HUDEP-2 (cell line): ENCODE data around the gene ME2.
"Not testable (repeated sequence)": the region's sequence is repeated elsewhere in the genome, so short reads cannot be mapped to it uniquely, and the experiment has no call there.

Experiments used
- DNase-seq, 76 experiments: peaks; one replicate each; lab custom pipeline; 2025; ENCODE audit not compliant: unreplicated experiment in 76 of 76; lab: John Stamatoyannopoulos, UW

The ME2 gene

GRCh38 chr18:50969448-50969847, 90.5 kb downstream of the ME2 start:
- DNase-seq = peak in 1 of 76 experiments; percentile 10

- peak in 5 of 76 experiments; percentile 2 to 46 (median 5) for DNase-seq
Observed at GRCh38 chr18:50970006-50970405, 91.1 kb downstream of the ME2 start.

- DNase-seq = not testable (repeated sequence)
Observed at GRCh38 chr18:50972404-50972803, 93.5 kb downstream of the ME2 start.

- DNase-seq = no peak
Observed at GRCh38 chr18:50973367-50974126, 94.6 kb downstream of the ME2 start.

GRCh38 chr18:50977037-50977760, 98.3 kb downstream of the ME2 start:
- no peak for DNase-seq

- DNase-seq = no peak
Observed at GRCh38 chr18:50981381-50981780, 102.5 kb downstream of the ME2 start.

- no peak for DNase-seq
Observed at GRCh38 chr18:50982086-50982801, 103.3 kb downstream of the ME2 start.

GRCh38 chr18:50982802-50983179, 103.9 kb downstream of the ME2 start:
- DNase-seq = peak in 7 of 76 experiments; percentile 3 to 29 (median 5)

GRCh38 chr18:50986360-50987087, 107.6 kb downstream of the ME2 start:
- DNase-seq = no peak

GRCh38 chr18:50987261-50987660, 108.3 kb downstream of the ME2 start:
- DNase-seq = no peak

GRCh38 chr18:50989711-50990110, 110.8 kb downstream of the ME2 start:
- no peak for DNase-seq

GRCh38 chr18:50992351-50992762, 113.4 kb downstream of the ME2 start:
- DNase-seq = no peak

- DNase-seq = no peak
Observed at GRCh38 chr18:50994031-50994430, 115.1 kb downstream of the ME2 start.

GRCh38 chr18:51003174-51003573, 124.3 kb downstream of the ME2 start:
- not testable (repeated sequence) for DNase-seq
